Measurements from ENCODE around the gene ZG16B. TPM values are rescaled to one million over a fixed set of nuclear protein-coding genes. Genes with fewer than 3 reads are reported as not detected.

ZG16B gene
- total RNA-seq, 1 experiment from 2014 or later, result 8.6 TPM

DNA sequence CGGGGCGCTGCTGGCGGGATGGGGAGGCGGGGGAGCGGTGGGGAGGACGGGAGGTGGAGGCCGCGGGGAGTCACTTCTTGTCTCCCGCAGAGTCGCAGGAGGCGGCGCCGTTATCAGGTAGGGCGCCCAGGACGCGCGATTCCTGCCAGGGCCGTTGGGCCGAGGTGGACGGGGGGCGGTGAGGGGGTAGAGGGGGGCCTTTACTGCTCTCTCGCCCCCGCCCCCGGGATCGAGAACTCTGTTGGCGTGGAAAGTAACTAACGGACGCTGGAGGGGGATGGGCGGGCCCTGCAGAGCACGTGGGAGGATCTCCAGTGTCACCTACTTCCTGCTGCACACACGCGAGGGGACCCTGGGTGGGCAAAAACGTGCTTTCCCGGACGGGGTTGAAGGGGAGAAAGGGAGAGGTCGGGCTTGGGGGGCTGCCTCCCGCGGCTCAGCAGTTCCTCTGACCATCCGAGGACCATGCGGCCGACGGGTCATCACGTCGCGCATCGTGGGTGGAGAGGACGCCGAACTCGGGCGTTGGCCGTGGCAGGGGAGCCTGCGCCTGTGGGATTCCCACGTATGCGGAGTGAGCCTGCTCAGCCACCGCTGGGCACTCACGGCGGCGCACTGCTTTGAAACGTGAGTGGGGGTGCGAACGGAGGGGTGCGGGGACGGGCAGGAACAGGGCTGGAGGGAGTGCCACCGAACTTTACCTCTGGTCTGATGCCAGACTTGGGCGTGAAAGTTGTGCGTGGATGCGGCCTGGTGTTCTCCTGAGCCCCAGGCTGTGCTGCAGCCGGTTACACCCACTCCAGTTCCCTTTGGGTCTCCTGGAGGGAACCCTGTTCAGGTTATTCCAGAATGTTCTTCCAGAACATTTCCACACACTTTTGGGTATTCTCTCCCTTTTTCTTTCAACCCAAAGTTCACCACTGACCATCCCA is 12.5 kb upstream of the ZG16B start:
- Histone ChIP-seq H3K4me2 (ENCODE audit: low read length) (no peak overlapping the region), H3K27ac (ENCODE audit: low read length) (no peak overlapping the region), H3K4me1 (ENCODE audit: insufficient read depth, low read length) (no peaks in the 10 kb centered on the region), H3K9me2 (replicated peaks; ENCODE audit: low read length) (no peaks in the 10 kb centered on the region), H3K36me3 (ENCODE audit: low read depth, low read length) (no peaks in the 10 kb centered on the region), H3K79me2 (ENCODE audit: low read length) (no peaks in the 10 kb centered on the region), H3K9me3 (ENCODE audit: low read length) (no peaks in the 10 kb centered on the region), H3K4me3 (ENCODE audit: low read length) (no peak overlapping the region), H4K20me1 (ENCODE audit: low read length) (no peaks in the 10 kb centered on the region), H3F3A (ENCODE audit: low read length, unreplicated experiment) (no peaks in the 10 kb centered on the region), H3K27me3 (ENCODE audit: low read length) (no peaks in the 10 kb centered on the region), H2AFZ (ENCODE audit: low read length) (no peak overlapping the region), H3K9ac (ENCODE audit: low read length) (no peak overlapping the region)
- no TSS peak for BruUV-seq (replicated peaks)
- no peak for DNase-seq
- intact Hi-C loops (cut with micrococcal nuclease), result no loop called here
- ATAC-seq, result no peak
- POLR2A ChIA-PET (ENCODE audit: unreplicated experiment), result no interaction called here
- CTCF ChIA-PET, result no interaction called here
- TF ChIP-seq, protein P1, sequence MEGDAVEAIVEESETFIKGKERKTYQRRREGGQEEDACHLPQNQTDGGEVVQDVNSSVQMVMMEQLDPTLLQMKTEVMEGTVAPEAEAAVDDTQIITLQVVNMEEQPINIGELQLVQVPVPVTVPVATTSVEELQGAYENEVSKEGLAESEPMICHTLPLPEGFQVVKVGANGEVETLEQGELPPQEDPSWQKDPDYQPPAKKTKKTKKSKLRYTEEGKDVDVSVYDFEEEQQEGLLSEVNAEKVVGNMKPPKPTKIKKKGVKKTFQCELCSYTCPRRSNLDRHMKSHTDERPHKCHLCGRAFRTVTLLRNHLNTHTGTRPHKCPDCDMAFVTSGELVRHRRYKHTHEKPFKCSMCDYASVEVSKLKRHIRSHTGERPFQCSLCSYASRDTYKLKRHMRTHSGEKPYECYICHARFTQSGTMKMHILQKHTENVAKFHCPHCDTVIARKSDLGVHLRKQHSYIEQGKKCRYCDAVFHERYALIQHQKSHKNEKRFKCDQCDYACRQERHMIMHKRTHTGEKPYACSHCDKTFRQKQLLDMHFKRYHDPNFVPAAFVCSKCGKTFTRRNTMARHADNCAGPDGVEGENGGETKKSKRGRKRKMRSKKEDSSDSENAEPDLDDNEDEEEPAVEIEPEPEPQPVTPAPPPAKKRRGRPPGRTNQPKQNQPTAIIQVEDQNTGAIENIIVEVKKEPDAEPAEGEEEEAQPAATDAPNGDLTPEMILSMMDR (conservative IDR thresholded peaks at IDR 0.05; ENCODE audit: low read depth, low read length), result no peak
- no peak for TF ChIP-seq EZH2phosphoT487 (IDR thresholded peaks at IDR 0.05; ENCODE audit: borderline replicate concordance, low read length)
- TF ChIP-seq EZH2 (IDR thresholded peaks at IDR 0.05; ENCODE audit: low read length, unreplicated experiment), result no peak

DNA sequence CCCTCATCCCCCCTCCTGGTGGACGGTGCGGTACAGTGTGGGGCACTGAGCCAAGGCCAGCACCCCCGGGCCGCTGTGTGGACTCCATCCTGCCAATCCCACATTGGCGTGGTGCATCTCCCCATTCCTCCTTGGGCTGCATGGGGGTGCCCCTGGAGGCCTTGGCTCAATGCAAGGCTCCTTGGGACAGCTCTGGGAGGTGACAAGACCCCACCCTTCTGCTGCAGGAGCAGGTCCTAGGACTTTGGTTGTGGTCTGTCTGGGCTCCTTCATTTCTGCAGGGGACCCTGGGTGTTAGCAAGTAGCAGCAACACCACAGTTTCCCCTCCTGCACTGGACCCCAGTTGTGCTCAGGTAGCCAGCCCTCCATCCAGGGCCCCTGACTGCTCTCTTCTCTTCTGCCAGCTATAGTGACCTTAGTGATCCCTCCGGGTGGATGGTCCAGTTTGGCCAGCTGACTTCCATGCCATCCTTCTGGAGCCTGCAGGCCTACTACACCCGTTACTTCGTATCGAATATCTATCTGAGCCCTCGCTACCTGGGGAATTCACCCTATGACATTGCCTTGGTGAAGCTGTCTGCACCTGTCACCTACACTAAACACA is 11.7 kb upstream of the ZG16B start:
- H3K27ac ChIP-seq (ENCODE audit: low read length), result no peak overlapping the region
- ChIA-PET POLR2A (ENCODE audit: unreplicated experiment) (no interaction called here), CTCF (no interaction called here)
- intact Hi-C loops (cut with micrococcal nuclease), result no loop called here
- TF ChIP-seq EZH2 (IDR thresholded peaks at IDR 0.05; ENCODE audit: low read length, unreplicated experiment), result no peak
- no peak for TF ChIP-seq EZH2phosphoT487 (IDR thresholded peaks at IDR 0.05; ENCODE audit: borderline replicate concordance, low read length)
- TF ChIP-seq, protein P1 (conservative IDR thresholded peaks at IDR 0.05; ENCODE audit: low read depth, low read length), result no peak
- H3F3A ChIP-seq (ENCODE audit: low read length, unreplicated experiment), result no peaks in the 10 kb centered on the region
- ATAC-seq (no peak), DNase-seq (no peak)
- H4K20me1 ChIP-seq (ENCODE audit: low read length), result no peaks in the 10 kb centered on the region
- H3K9me3 ChIP-seq (ENCODE audit: low read length), result no peaks in the 10 kb centered on the region
- H3K27me3 ChIP-seq (ENCODE audit: low read length), result no peaks in the 10 kb centered on the region
- no peaks in the 10 kb centered on the region for H3K79me2 ChIP-seq (ENCODE audit: low read length)
- H3K9me2 ChIP-seq (replicated peaks; ENCODE audit: low read length), result no peaks in the 10 kb centered on the region
- no TSS peak for BruUV-seq (replicated peaks)
- no peaks in the 10 kb centered on the region for H3K4me1 ChIP-seq (ENCODE audit: insufficient read depth, low read length)
- H3K9ac ChIP-seq (ENCODE audit: low read length), result no peak overlapping the region
- no peak overlapping the region for H2AFZ ChIP-seq (ENCODE audit: low read length)
- no peaks in the 10 kb centered on the region for H3K36me3 ChIP-seq (ENCODE audit: low read depth, low read length)
- no peak overlapping the region for H3K4me2 ChIP-seq (ENCODE audit: low read length)
- no peak overlapping the region for H3K4me3 ChIP-seq (ENCODE audit: low read length)

Data from PC-3 (cell line).